Esophagus muscularis mucosa (tissue), 4 donors: Measurements from ENCODE around the gene ATAD5.

Experiments
- CTCF ChIP-seq, 3 experiments: fragments of 200-600 bp in 2 of 3; fragments of 450-650 bp in 1 of 3; sonication (generic) in 2 of 3; IDR thresholded peaks; one replicate each; pipeline ENCODE4 v1.5.1; 2017 to 2019; ENCODE audit warnings: antibody characterized with exemption in 3 of 3, mild to moderate bottlenecking in 2 of 3, moderate library complexity in 1 of 3
- EP300 ChIP-seq: sonication (generic); formaldehyde crosslinking; IDR thresholded peaks from one replicate; pipeline ENCODE4 v1.6.1; 2017; ENCODE audit warnings: antibody characterized with exemption
- POLR2A ChIP-seq: fragments of 450-650 bp; IDR thresholded peaks from one replicate; pipeline ENCODE4 v1.6.1; 2017; ENCODE audit warnings: antibody characterized with exemption, moderate library complexity, mild to moderate bottlenecking, low read depth

- TF ChIP-seq CTCF (IDR thresholded peaks at IDR 0.05) (no peak), EP300 (no peak), POLR2A (no peak)
Measured at GRCh38 chr17:30823421-30823820, 8.3 kb upstream of the ATAD5 start.
